Heart left ventricle (tissue), 13 donors: ENCODE measurements around the gene PRR35.

Experiments
- CTCF ChIP-seq, 12 donors: fragments of 200-600 bp; sonication (generic) in 4 of 12; IDR thresholded peaks; one replicate each; pipeline versions ENCODE4 v1.5.0 to v1.8.0; 2018 to 2022; ENCODE audit warnings: antibody characterized with exemption in 12 of 12, mild to moderate bottlenecking in 5 of 12
- POLR2A ChIP-seq, 2 donors: fragments of 450-650 bp; IDR thresholded peaks; one replicate each; pipeline ENCODE4 v1.6.1; 2017; ENCODE audit warnings: antibody characterized with exemption in 2 of 2, mild to moderate bottlenecking in 2 of 2, moderate library complexity in 2 of 2
- donor health status: ischemic (EF 13 %, LVEDD 7.1; RV severe dilation, severe dysfunction).
- donor health status: DM: no; HTN: yes; CAD: no.
- donor health status: DM: no; HTN: no; CAD: no.
- donor health status: ischemic (EF 25% LVEDD 6.9; RV normal size, moderate dysfunction).
- donor health status: ischemic (EF 25% LVEDD 5.7; RV mildly dilated, moderate dysfunction).
- donor health status: ischemic (EF 35%, LVEDD 5.7; RV mildly dilated, moderate dysfunction).
- donor health status: nonischemic (EF 11% LVEDD 7.7; RV severe dilation, severe dysfunction).
- donor health status: DM: yes; HTN: yes; CAD: no.
- donor health status: PGD.
- donor health status: ischemic (EF 29% LVEDD 5.4; RV normal size, mild dysfunction).
- donor health status: nonischemic (EF 23%, LVEDD 6.1; RV moderate dilation, normal function).

GRCh38 chr16:525520-526180 is 34.5 kb upstream of the PRR35 start:
- TF ChIP-seq CTCF (IDR thresholded peaks at IDR 0.05) = no peak
- TF ChIP-seq POLR2A (IDR thresholded peaks at IDR 0.05) = no peak
